Fibroblast of villous mesenchyme (primary cell): Measurements from ENCODE around the gene BEND2. TPM values are rescaled to one million over a fixed set of nuclear protein-coding genes. Genes with fewer than 3 reads are reported as not detected.

ENCODE experiments used
- DNase-seq: peaks from one replicate; pipeline ENCODE4 v3.0.0-alpha.2; 2010; ENCODE audit warnings: low read depth
- H3K4me3 ChIP-seq: 2 replicates; pipeline ENCODE4 v1.5.1; 2011; ENCODE audit warnings: low read depth, mild to moderate bottlenecking, low read length
- CTCF ChIP-seq: IDR thresholded peaks from 2 replicates; pipeline ENCODE4 v1.5.1; 2012; ENCODE audit warnings: low read depth, mild to moderate bottlenecking, low read length; ENCODE audit not compliant: insufficient read depth
- total RNA-seq: library from RNA; depleted of rRNA; stranded (reverse); fragments of >200 nt; gene quantifications from 2 replicates; pipeline ENCODE4 v1.2.3, GENCODE V29; 2012

Gene BEND2
- total RNA-seq, 1 donor, result not detected

GRCh38 chrX:18126971-18127370, 93.7 kb downstream of the BEND2 start:
- no peak for TF ChIP-seq CTCF
- H3K4me3 ChIP-seq, result no peak overlapping the region
- DNase-seq, result no peak

GRCh38 chrX:18119856-18120255, 100.8 kb downstream of the BEND2 start:
- H3K4me3 ChIP-seq, result no peak overlapping the region
- no peak for TF ChIP-seq CTCF
- no peak for DNase-seq

Other genes starting within 250 kb of the BEND2 start
- gene SCML2, start 133.8 kb upstream of the BEND2 start, total RNA-seq, result 0.32 and 1.7 TPM in 2 replicates
- 4.5 and 6.5 TPM in 2 replicates for gene CDKL5, start 204.7 kb upstream of the BEND2 start, total RNA-seq